Ectodermal cell (in vitro differentiated cells): ENCODE data around the gene DSCAML1.

ENCODE experiments used
- H3K27ac ChIP-seq: 2 replicates; pipeline ENCODE4 v1.7.0; 2013; ENCODE audit warnings: mild to moderate bottlenecking, low read depth, low read length; ENCODE audit not compliant: insufficient read depth, poor library complexity, severe bottlenecking
- H3K27me3 ChIP-seq: 2 replicates; pipeline ENCODE4 v1.7.0; 2013; ENCODE audit warnings: mild to moderate bottlenecking, low read length; ENCODE audit not compliant: insufficient read depth, control insufficient read depth, poor library complexity, severe bottlenecking
- H3K36me3 ChIP-seq: one replicate; pipeline ENCODE4 v1.7.0; 2013; ENCODE audit warnings: low read length; ENCODE audit not compliant: control insufficient read depth, insufficient read depth
- H3K4me1 ChIP-seq: one replicate; pipeline ENCODE4 v1.7.0; 2013; ENCODE audit warnings: low read length; ENCODE audit not compliant: control insufficient read depth, insufficient read depth
- H3K4me3 ChIP-seq: 2 replicates; pipeline ENCODE4 v1.7.0; 2013; ENCODE audit warnings: low read depth, low read length, control low read depth; ENCODE audit not compliant: insufficient read depth
- H3K9me3 ChIP-seq: 2 replicates; pipeline ENCODE4 v1.7.0; 2013; ENCODE audit warnings: mild to moderate bottlenecking, low read length, moderate library complexity; ENCODE audit not compliant: control insufficient read depth
- WGBS, 2 experiments: methylation state at CpG; one replicate each; pipeline ENCODE4 v1.1.7; 2013; ENCODE audit warnings: missing lambda C conversion rate in 2 of 2; 5-methylcytosine and 5-hydroxymethylcytosine counted together

DSCAML1 gene

GRCh38 chr11:117702946-117703598 is 93.9 kb downstream of the DSCAML1 start:
- Histone ChIP-seq H3K27ac (no peak overlapping the region), H3K4me3 (no peak overlapping the region), H3K36me3 (no peaks in the 10 kb centered on the region), H3K4me1 (peaks cover 33% of the 10 kb centered on the region), H3K27me3 (no peaks in the 10 kb centered on the region), H3K9me3 (no peaks in the 10 kb centered on the region)
- 29 to 33% methylated on average over 7 of the region's 7 CpGs for WGBS, 2 experiments

- H3K4me3 ChIP-seq: no peak overlapping the region
- no peaks in the 10 kb centered on the region for H3K36me3 ChIP-seq
- 86 to 88% methylated on average over 9 of the region's 9 CpGs for WGBS, 2 experiments
- H3K27me3 ChIP-seq: no peaks in the 10 kb centered on the region
- H3K4me1 ChIP-seq: peaks cover 35% of the 10 kb centered on the region
- H3K9me3 ChIP-seq: no peaks in the 10 kb centered on the region
- H3K27ac ChIP-seq: no peak overlapping the region
These were observed 95.2 kb downstream of the DSCAML1 start for GRCh38 chr11:117701781-117702180.

DNA sequence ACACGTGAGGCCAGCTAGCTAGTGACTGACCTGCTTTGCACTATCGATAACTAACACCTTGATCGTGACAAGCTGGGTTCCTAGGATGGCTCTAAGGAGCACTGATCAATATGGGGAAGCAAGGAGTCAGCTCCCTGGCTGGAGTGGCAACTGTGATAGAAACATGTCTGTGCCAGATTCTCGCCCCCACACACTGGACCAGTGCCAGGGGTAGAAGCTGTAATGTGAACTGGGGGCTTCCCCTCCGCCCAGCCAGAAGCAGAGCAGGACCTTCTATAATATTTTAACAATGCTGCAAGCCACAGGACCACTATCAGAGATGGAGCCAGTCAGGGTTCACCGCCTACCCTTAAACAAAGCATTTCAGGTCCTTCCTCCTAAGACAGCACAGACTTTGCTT is 96.5 kb downstream of the DSCAML1 start:
- Histone ChIP-seq H3K27me3 (no peaks in the 10 kb centered on the region), H3K4me1 (peaks cover 37% of the 10 kb centered on the region), H3K27ac (no peak overlapping the region), H3K9me3 (no peaks in the 10 kb centered on the region), H3K4me3 (no peak overlapping the region), H3K36me3 (no peaks in the 10 kb centered on the region)
- WGBS, 2 experiments: 93 to 95% methylated on average over 6 of the region's 6 CpGs

DNA sequence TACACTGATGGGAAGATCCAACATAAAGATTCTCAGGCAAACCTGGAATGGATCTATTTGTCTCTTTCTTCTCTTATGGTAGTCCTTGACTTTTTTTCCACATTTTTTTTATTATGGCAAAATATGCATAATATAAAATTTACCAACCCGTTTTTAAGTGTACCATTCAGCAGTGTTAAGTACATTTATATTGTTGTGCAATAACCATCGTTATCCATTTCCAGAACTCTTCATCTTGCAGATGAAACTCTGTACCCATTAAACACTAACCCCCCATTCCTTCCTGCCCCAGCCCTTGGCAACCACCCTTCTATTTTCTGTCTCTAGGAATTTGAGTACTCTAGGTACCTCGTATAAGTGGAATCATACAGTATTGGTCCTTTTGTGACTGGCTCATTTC is 99.7 kb downstream of the DSCAML1 start:
- peaks cover 20% of the 10 kb centered on the region for H3K4me1 ChIP-seq
- WGBS, 2 experiments: 93 to 98% methylated on average over 3 of the region's 3 CpGs
- H3K9me3 ChIP-seq: no peaks in the 10 kb centered on the region
- H3K27ac ChIP-seq: no peak overlapping the region
- no peaks in the 10 kb centered on the region for H3K36me3 ChIP-seq
- H3K27me3 ChIP-seq: no peaks in the 10 kb centered on the region
- no peak overlapping the region for H3K4me3 ChIP-seq

DNA sequence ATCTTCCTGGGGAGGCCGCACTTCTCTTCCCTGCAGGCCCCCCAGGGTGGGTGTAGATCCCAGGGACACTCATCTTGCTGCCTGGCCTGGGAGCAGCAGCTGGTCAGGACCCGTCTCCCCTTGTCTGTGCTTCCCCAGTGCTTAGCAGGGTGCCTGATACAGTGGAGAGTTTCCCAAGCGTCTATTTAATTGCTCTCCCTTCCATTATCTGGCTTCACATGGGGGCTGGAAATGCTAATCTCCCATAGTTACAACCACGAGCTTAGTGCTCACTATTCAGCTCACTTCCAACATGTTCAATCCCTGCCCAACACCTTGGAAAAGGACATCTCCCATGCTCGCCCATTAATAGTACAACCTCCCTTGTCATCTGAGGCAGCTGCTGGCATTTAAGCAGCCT is 100.5 kb downstream of the DSCAML1 start:
- Histone ChIP-seq H3K27me3 (no peaks in the 10 kb centered on the region), H3K36me3 (no peaks in the 10 kb centered on the region), H3K4me3 (no peak overlapping the region), H3K4me1 (peaks cover 21% of the 10 kb centered on the region), H3K27ac (no peak overlapping the region), H3K9me3 (no peaks in the 10 kb centered on the region)
- WGBS, 2 experiments: 28 to 31% methylated on average over 5 of the region's 5 CpGs

DNA sequence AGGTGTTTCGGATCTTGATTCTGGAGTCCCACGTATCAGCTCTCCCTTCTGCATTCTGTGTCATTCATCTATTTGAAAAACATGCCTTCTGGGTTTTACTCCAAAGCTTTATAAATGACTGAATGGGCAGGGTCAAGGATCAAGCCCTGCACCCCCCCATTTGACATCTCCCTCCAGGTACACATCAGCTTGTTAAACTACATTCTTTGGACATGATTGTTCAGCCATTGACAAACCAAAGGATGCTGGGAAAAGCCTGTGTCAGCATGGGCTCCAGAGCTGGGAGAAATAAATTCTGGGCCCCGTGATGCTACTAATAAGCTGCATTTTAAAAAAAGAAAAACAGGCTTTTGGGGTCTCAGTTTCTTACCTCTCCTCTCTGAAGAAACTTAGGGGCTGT is 103.7 kb downstream of the DSCAML1 start:
- peaks cover 21% of the 10 kb centered on the region for H3K4me1 ChIP-seq
- H3K4me3 ChIP-seq: no peak overlapping the region
- H3K36me3 ChIP-seq: no peaks in the 10 kb centered on the region
- H3K9me3 ChIP-seq: no peaks in the 10 kb centered on the region
- no peak overlapping the region for H3K27ac ChIP-seq
- 88 to 93% methylated on average over 3 of the region's 3 CpGs for WGBS, 2 experiments
- H3K27me3 ChIP-seq: no peaks in the 10 kb centered on the region

DNA sequence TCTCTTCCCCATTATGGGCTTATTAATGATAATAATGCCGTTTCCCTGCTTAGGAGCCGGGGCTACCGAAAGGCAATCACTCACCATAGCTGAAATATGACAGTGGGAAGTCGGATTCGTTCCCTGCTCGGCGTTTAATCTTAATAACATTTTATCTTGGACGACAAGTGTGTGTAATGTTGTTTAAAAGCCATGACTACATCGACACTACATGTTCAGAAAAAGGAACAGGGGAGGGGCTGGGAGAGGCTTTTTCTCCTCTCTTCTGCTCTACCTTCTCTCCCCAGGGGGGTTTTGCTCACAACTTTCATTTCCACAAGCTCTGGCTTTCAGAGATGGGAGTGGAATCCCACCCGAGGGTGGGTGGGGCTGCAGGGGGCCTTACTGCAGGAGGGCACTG is 105.5 kb downstream of the DSCAML1 start:
- Histone ChIP-seq H3K27me3 (no peaks in the 10 kb centered on the region), H3K27ac (no peak overlapping the region), H3K4me1 (peaks cover 17% of the 10 kb centered on the region), H3K9me3 (no peaks in the 10 kb centered on the region), H3K4me3 (no peak overlapping the region), H3K36me3 (no peaks in the 10 kb centered on the region)
- 87 to 90% methylated on average over 10 of the region's 10 CpGs for WGBS, 2 experiments

DNA sequence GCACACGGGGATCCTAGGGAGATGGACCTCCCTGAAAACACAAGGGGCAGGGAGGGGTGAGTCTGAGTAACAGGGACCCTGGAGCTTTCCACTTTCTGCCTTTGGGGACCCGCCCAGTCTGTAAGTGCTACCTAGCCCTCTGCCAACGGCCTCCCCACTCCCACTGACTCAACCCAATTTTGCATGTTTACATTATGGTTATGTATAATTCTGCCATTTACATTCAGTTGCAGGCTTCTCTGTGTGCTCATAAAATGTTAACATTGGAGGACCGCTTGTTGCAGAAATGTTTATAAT is 105.8 kb downstream of the DSCAML1 start:
- no peak overlapping the region for H3K27ac ChIP-seq
- no peaks in the 10 kb centered on the region for H3K27me3 ChIP-seq
- 85 to 87% methylated on average over 4 of the region's 4 CpGs for WGBS, 2 experiments

GRCh38 chr11:117690484-117691217 is 106.4 kb downstream of the DSCAML1 start:
- 90 to 94% methylated on average over 8 of the region's 8 CpGs for WGBS, 2 experiments
- H3K4me1 ChIP-seq: peaks cover 12% of the 10 kb centered on the region
- H3K4me3 ChIP-seq: no peak overlapping the region
- H3K27ac ChIP-seq: no peak overlapping the region
- no peaks in the 10 kb centered on the region for H3K9me3 ChIP-seq
- no peaks in the 10 kb centered on the region for H3K27me3 ChIP-seq
- H3K36me3 ChIP-seq: no peaks in the 10 kb centered on the region

More for the DNA sequence above, 105.8 kb downstream of the DSCAML1 start:
- Histone ChIP-seq H3K9me3 (no peaks in the 10 kb centered on the region), H3K36me3 (no peaks in the 10 kb centered on the region), H3K4me3 (no peak overlapping the region), H3K4me1 (peaks cover 13% of the 10 kb centered on the region)

- H3K4me3 ChIP-seq: no peak overlapping the region
- WGBS, 2 experiments: 66 to 89% methylated on average over 3 of the region's 3 CpGs
These were observed 108.7 kb downstream of the DSCAML1 start for GRCh38 chr11:117688255-117688797.

More at GRCh38 chr11:117688255-117688797, 108.7 kb downstream of the DSCAML1 start:
- Histone ChIP-seq H3K9me3 (no peaks in the 10 kb centered on the region), H3K4me1 (peaks cover 12% of the 10 kb centered on the region), H3K27ac (no peak overlapping the region), H3K36me3 (no peaks in the 10 kb centered on the region), H3K27me3 (no peaks in the 10 kb centered on the region)
